ENCODE measurements around the gene SLAMF7. TPM values are rescaled to one million over a fixed set of nuclear protein-coding genes. Genes with fewer than 3 reads are reported as not detected.

The SLAMF7 gene
- total and polyA plus RNA-seq, 10 of the 15 experiments (the other 5 are each of a cell fraction or from before 2014, with no cell fraction given) = 66.6 to 284 (median 108) TPM

DNA sequence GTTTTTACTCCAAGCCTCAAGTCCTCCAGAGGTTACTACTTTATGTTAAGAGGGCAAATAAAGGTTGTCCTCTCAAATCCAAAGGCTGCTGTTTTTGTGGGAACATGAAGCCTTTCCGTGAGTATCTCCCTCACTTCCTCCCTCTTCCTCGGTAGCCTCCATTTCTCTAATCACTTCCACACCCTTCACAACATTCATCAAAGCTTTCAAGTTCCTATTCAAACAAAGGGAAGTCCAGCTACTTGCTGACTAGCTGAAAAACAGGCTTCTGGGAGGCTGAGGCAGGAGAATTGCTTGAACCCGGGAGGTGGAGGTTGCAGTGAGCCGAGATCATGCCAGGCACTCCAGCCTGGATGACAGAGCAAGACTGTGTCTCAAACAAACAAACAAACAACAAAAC lies 20.8 kb upstream of the SLAMF7 start (continued):
- TF ChIP-seq RAD51 (IDR thresholded peaks at IDR 0.05) (no peak), CBX3 (IDR thresholded peaks at IDR 0.05; ENCODE audit: borderline replicate concordance, low read depth) (no peak), CEBPB (IDR thresholded peaks at IDR 0.05; ENCODE audit: borderline replicate concordance in 1 of 2, low read depth in 2 of 2, low read length in 2 of 2) (no peak)
- TF ChIP-seq, protein P1, sequence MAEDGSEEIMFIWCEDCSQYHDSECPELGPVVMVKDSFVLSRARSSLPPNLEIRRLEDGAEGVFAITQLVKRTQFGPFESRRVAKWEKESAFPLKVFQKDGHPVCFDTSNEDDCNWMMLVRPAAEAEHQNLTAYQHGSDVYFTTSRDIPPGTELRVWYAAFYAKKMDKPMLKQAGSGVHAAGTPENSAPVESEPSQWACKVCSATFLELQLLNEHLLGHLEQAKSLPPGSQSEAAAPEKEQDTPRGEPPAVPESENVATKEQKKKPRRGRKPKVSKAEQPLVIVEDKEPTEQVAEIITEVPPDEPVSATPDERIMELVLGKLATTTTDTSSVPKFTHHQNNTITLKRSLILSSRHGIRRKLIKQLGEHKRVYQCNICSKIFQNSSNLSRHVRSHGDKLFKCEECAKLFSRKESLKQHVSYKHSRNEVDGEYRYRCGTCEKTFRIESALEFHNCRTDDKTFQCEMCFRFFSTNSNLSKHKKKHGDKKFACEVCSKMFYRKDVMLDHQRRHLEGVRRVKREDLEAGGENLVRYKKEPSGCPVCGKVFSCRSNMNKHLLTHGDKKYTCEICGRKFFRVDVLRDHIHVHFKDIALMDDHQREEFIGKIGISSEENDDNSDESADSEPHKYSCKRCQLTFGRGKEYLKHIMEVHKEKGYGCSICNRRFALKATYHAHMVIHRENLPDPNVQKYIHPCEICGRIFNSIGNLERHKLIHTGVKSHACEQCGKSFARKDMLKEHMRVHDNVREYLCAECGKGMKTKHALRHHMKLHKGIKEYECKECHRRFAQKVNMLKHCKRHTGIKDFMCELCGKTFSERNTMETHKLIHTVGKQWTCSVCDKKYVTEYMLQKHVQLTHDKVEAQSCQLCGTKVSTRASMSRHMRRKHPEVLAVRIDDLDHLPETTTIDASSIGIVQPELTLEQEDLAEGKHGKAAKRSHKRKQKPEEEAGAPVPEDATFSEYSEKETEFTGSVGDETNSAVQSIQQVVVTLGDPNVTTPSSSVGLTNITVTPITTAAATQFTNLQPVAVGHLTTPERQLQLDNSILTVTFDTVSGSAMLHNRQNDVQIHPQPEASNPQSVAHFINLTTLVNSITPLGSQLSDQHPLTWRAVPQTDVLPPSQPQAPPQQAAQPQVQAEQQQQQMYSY (CRISPR knock-in tag; IDR thresholded peaks at IDR 0.05) = no peak

DNA sequence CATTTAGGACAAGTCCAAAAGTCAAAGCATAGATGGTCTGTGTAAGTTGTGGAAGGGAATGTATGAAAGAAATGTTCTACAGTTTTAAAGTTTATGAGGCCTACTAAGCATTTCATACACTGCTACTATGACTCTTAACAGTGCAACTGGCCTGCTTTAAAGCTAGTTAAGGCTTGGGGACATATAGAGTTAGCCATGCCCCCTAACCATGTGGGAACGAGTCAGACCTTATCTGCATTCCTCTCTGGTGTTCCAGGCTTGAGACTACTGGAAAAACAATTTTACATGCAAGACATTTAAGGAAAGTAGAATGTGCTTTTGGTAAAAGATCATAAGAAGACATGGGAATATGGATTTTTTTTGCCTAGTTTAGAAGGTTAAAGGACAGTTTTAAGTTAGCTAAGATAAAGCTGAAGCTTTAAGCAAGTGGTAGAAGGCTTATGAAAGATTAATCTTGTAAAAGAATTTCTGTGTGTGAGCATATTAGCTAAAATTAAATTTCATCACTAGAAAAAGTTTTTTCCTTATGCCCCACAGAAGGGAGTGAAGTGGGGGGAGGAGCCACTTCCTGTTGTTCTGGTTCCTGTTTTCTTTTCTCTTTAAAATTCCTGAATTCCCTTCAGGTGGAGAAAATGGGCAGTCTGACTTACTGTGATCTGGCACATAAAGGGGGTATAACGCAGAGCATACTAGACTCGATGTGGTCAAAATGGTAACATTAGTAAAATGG lies 18.5 kb upstream of the SLAMF7 start:
- FAIRE-seq (no peak), DNase-seq (ENCODE audit: low read depth, low spot score) (no peak), ATAC-seq (no peak)
- SMC1A ChIA-PET (ENCODE audit: uncharacterized antibody, unreplicated experiment) = interaction anchor here (0.7 to 9.9 kb wide), 7 partner anchors 7 to 232 kb away, joined by 3 to 189 read pairs (median 3); partner anchors contain the start of genes CD48 and SLAMF7
- BruUV-seq (replicated peaks) = no TSS peak
- no peaks in the 10 kb centered on the region for H3K36me3 ChIP-seq (ENCODE audit: control insufficient read depth in 2 of 2, insufficient read depth in 2 of 2, low read length in 1 of 2)
- POLR2A ChIA-PET = interaction anchor here (1.1 kb wide), 1 partner anchor 121 kb away, joined by 3 read pairs; no protein-coding TSS in a partner anchor
- H3K27me3 ChIP-seq (replicated peaks in 1 of 2; ENCODE audit: control insufficient read depth in 2 of 2, insufficient read depth in 2 of 2, low read length in 1 of 2) = no peaks in the 10 kb centered on the region
- no peak overlapping the region for H3K9ac ChIP-seq (ENCODE audit: control insufficient read depth, insufficient read depth, low read length)
- in situ Hi-C loops (cut with MboI) (no loop called here), intact Hi-C loops (cut with micrococcal nuclease; ENCODE audit: unreplicated experiment) (no loop called here)
- no peak overlapping the region for H3K4me3 ChIP-seq
- CTCF ChIA-PET = interaction anchor here (0.7 to 8.0 kb wide), 5 partner anchors 7 to 231 kb away, joined by 3 to 102 read pairs (median 4); partner anchors contain the start of gene CD48
- no peak overlapping the region for H3K4me2 ChIP-seq (ENCODE audit: control insufficient read depth, insufficient read depth)
- no peaks in the 10 kb centered on the region for H3K9me3 ChIP-seq (replicated peaks; ENCODE audit: control insufficient read depth, insufficient read depth, low read length)
- no peaks in the 10 kb centered on the region for H4K20me1 ChIP-seq (ENCODE audit: control insufficient read depth, insufficient read depth)
- RAD21 ChIA-PET (ENCODE audit: unreplicated experiment) = interaction anchor here (0.6 to 8.5 kb wide), 2 partner anchors 8 to 37 kb away, joined by 4 to 74 read pairs; partner anchors contain the start of gene CD48
- H3K27ac ChIP-seq (ENCODE audit: control insufficient read depth, insufficient read depth) = no peak overlapping the region
- H2AFZ ChIP-seq (ENCODE audit: control insufficient read depth, low read depth, low read length) = no peak overlapping the region
- peaks cover 14% of the 10 kb centered on the region for H3K4me1 ChIP-seq (ENCODE audit: control insufficient read depth, insufficient read depth, low read length)
- H3K79me2 ChIP-seq (ENCODE audit: control insufficient read depth, insufficient read depth, low read length) = no peaks in the 10 kb centered on the region; the same call in 1 of the 2 replicates
- WGBS (ENCODE audit: insufficient coverage, insufficient replicate concordance, low lambda C conversion rate, missing lambda C conversion rate) = 100% methylated on average over 3 of the region's 3 CpGs
- no peak for TF ChIP-seq IKZF2 (IDR thresholded peaks at IDR 0.05)
- no peak for TF ChIP-seq FOS (IDR thresholded peaks at IDR 0.05; ENCODE audit: borderline replicate concordance, extremely low read depth, insufficient read length)
- TF ChIP-seq BMI1 (IDR thresholded peaks at IDR 0.05; ENCODE audit: borderline replicate concordance) = no peak
- TF ChIP-seq JUND (IDR thresholded peaks at IDR 0.05; ENCODE audit: low read depth, low read length) = no peak
- TF ChIP-seq, protein P2, sequence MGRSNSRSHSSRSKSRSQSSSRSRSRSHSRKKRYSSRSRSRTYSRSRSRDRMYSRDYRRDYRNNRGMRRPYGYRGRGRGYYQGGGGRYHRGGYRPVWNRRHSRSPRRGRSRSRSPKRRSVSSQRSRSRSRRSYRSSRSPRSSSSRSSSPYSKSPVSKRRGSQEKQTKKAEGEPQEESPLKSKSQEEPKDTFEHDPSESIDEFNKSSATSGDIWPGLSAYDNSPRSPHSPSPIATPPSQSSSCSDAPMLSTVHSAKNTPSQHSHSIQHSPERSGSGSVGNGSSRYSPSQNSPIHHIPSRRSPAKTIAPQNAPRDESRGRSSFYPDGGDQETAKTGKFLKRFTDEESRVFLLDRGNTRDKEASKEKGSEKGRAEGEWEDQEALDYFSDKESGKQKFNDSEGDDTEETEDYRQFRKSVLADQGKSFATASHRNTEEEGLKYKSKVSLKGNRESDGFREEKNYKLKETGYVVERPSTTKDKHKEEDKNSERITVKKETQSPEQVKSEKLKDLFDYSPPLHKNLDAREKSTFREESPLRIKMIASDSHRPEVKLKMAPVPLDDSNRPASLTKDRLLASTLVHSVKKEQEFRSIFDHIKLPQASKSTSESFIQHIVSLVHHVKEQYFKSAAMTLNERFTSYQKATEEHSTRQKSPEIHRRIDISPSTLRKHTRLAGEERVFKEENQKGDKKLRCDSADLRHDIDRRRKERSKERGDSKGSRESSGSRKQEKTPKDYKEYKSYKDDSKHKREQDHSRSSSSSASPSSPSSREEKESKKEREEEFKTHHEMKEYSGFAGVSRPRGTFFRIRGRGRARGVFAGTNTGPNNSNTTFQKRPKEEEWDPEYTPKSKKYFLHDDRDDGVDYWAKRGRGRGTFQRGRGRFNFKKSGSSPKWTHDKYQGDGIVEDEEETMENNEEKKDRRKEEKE (IDR thresholded peaks at IDR 0.05) = no peak
- no peak for TF ChIP-seq HCFC1 (IDR thresholded peaks at IDR 0.05; ENCODE audit: low read length)
- TF ChIP-seq, protein P3, sequence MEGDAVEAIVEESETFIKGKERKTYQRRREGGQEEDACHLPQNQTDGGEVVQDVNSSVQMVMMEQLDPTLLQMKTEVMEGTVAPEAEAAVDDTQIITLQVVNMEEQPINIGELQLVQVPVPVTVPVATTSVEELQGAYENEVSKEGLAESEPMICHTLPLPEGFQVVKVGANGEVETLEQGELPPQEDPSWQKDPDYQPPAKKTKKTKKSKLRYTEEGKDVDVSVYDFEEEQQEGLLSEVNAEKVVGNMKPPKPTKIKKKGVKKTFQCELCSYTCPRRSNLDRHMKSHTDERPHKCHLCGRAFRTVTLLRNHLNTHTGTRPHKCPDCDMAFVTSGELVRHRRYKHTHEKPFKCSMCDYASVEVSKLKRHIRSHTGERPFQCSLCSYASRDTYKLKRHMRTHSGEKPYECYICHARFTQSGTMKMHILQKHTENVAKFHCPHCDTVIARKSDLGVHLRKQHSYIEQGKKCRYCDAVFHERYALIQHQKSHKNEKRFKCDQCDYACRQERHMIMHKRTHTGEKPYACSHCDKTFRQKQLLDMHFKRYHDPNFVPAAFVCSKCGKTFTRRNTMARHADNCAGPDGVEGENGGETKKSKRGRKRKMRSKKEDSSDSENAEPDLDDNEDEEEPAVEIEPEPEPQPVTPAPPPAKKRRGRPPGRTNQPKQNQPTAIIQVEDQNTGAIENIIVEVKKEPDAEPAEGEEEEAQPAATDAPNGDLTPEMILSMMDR (IDR thresholded peaks at IDR 0.05 in 2 of 3, conservative IDR thresholded peaks at IDR 0.05 in 1 of 3; ENCODE audit: control insufficient read depth in 2 of 3, extremely low read depth in 1 of 3, insufficient read depth in 1 of 3, low read depth in 3 of 3, low read length in 3 of 3) = no peak

Data from GM12878 (cell line).